PFSK-1 (cell line): ENCODE results near the gene ZSCAN29.

Experiments used
- POLR2AphosphoS5 ChIP-seq: IDR thresholded peaks from 2 replicates; pipeline ENCODE4 v1.6.1; 2012; ENCODE audit warnings: low read depth, mild to moderate bottlenecking, control low read depth, low read length, moderate library complexity
- REST ChIP-seq, 2 experiments: IDR thresholded peaks; 2 replicates each; pipeline versions ENCODE4 v1.6.1 to v1.8.0; 2011 to 2012; ENCODE audit warnings: low read depth in 2 of 2, low read length in 2 of 2, control low read depth in 1 of 2, inconsistent platforms in 1 of 2, mild to moderate bottlenecking in 1 of 2, moderate library complexity in 1 of 2; ENCODE audit not compliant: insufficient read depth in 1 of 2

- no peak for TF ChIP-seq REST (IDR thresholded peaks at IDR 0.05; ENCODE audit: insufficient read depth in 1 of 2, low read depth in 2 of 2, low read length in 2 of 2)
- TF ChIP-seq POLR2AphosphoS5, result no peak
Observed at GRCh38 chr15:43412096-43412495, 41.3 kb upstream of the ZSCAN29 start.
